ENCODE results near the gene KCTD3.

DNA sequence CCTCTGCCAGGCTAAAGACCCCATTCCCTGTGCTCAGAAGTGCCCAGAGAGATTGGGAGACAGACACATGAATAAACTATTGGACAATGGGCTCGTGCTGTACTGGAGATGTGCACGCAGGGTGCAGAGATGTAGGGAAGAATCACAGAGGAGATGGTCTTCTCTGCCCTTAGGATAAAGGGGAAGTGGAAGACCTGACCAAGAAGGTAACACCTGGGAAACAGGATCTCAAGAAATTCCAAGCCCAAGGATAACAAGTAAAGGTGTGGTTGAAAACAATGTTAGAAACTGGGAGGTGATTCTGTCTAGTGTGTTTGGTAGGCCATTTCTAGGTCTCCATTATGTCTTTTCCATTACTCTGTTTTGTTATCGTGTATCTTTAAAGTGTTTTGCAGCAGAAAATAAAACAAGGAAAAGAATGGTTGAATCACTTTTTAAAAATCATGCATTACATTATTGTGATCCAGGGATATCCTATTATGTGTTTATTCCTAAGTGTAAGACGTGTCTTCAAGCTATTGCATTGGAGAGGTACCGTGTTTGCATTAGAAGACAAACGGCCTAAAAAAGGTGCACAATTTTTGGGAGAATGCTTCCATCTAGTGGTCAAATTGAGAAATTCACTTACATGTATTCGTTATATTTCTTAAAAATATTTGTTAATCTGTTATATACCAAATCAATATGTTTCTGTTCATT, 40.8 kb upstream of the KCTD3 start:
- TF ChIP-seq ZNF121 (tag by site-specific recombination; IDR thresholded peaks at IDR 0.05): no peak
- TF ChIP-seq ZNF24 (tag by site-specific recombination; IDR thresholded peaks at IDR 0.05): no peak
- no peak for TF ChIP-seq IKZF3 (tag by site-specific recombination; IDR thresholded peaks at IDR 0.05)
- TF ChIP-seq ZNF302 (tag by site-specific recombination; IDR thresholded peaks at IDR 0.05; ENCODE audit: low read depth): no peak
- TF ChIP-seq HOXA7 (CRISPR knock-in tag; IDR thresholded peaks at IDR 0.05; ENCODE audit: borderline replicate concordance): no peak
- TF ChIP-seq, protein P1, sequence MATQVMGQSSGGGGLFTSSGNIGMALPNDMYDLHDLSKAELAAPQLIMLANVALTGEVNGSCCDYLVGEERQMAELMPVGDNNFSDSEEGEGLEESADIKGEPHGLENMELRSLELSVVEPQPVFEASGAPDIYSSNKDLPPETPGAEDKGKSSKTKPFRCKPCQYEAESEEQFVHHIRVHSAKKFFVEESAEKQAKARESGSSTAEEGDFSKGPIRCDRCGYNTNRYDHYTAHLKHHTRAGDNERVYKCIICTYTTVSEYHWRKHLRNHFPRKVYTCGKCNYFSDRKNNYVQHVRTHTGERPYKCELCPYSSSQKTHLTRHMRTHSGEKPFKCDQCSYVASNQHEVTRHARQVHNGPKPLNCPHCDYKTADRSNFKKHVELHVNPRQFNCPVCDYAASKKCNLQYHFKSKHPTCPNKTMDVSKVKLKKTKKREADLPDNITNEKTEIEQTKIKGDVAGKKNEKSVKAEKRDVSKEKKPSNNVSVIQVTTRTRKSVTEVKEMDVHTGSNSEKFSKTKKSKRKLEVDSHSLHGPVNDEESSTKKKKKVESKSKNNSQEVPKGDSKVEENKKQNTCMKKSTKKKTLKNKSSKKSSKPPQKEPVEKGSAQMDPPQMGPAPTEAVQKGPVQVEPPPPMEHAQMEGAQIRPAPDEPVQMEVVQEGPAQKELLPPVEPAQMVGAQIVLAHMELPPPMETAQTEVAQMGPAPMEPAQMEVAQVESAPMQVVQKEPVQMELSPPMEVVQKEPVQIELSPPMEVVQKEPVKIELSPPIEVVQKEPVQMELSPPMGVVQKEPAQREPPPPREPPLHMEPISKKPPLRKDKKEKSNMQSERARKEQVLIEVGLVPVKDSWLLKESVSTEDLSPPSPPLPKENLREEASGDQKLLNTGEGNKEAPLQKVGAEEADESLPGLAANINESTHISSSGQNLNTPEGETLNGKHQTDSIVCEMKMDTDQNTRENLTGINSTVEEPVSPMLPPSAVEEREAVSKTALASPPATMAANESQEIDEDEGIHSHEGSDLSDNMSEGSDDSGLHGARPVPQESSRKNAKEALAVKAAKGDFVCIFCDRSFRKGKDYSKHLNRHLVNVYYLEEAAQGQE (tag by site-specific recombination; IDR thresholded peaks at IDR 0.05): no peak
- TF ChIP-seq, protein P2, sequence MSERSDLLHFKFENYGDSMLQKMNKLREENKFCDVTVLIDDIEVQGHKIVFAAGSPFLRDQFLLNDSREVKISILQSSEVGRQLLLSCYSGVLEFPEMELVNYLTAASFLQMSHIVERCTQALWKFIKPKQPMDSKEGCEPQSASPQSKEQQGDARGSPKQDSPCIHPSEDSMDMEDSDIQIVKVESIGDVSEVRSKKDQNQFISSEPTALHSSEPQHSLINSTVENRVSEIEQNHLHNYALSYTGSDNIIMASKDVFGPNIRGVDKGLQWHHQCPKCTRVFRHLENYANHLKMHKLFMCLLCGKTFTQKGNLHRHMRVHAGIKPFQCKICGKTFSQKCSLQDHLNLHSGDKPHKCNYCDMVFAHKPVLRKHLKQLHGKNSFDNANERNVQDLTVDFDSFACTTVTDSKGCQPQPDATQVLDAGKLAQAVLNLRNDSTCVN (tag by site-specific recombination; optimal IDR thresholded peaks at IDR 0.05): no peak
- TF ChIP-seq, protein P3, sequence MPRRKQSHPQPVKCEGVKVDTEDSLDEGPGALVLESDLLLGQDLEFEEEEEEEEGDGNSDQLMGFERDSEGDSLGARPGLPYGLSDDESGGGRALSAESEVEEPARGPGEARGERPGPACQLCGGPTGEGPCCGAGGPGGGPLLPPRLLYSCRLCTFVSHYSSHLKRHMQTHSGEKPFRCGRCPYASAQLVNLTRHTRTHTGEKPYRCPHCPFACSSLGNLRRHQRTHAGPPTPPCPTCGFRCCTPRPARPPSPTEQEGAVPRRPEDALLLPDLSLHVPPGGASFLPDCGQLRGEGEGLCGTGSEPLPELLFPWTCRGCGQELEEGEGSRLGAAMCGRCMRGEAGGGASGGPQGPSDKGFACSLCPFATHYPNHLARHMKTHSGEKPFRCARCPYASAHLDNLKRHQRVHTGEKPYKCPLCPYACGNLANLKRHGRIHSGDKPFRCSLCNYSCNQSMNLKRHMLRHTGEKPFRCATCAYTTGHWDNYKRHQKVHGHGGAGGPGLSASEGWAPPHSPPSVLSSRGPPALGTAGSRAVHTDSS (tag by site-specific recombination; IDR thresholded peaks at IDR 0.05): no peak
- no peak for TF ChIP-seq ZNF274 (IDR thresholded peaks at IDR 0.05; ENCODE audit: low read length)
- no peak for TF ChIP-seq ZNF274 (tag by site-specific recombination; IDR thresholded peaks at IDR 0.05; ENCODE audit: borderline replicate concordance)
